HEK293 (cell line): ENCODE data around the gene OSTF1.

Experiments
- CTCF ChIA-PET: fragments of 350-600 bp; formaldehyde crosslinking; extraction: SDS; loops from one replicate; lab custom pipeline; 2021; ENCODE audit warnings: antibody characterized with exemption; lab: Yijun Ruan, JAX
- POLR2A ChIA-PET: fragments of 300-600 bp; formaldehyde crosslinking; extraction: SDS; loops from one replicate; lab custom pipeline; 2020; ENCODE audit warnings: antibody characterized with exemption, inconsistent platforms; lab: Yijun Ruan, JAX
- H3K27ac ChIP-seq: fragments of 200-500 bp; sonication (Bioruptor generic); 2 replicates; pipeline ENCODE4 v1.5.1; 2014; ENCODE audit warnings: low read depth, low read length, control low read depth, inconsistent platforms; ENCODE audit errors: extremely low read depth
- H3K36me3 ChIP-seq, 2 experiments: fragments of 200-500 bp in 1 of 2; sonication (Bioruptor generic) in 1 of 2; 1 replicate in 1 of 2; 2 replicates in 1 of 2; pipeline ENCODE4 v1.5.1; 2014 to 2017; ENCODE audit warnings: inconsistent platforms in 2 of 2, low read length in 2 of 2; ENCODE audit not compliant: control insufficient read depth in 2 of 2, insufficient read depth in 1 of 2
- H3K4me1 ChIP-seq: fragments of 200-500 bp; sonication (Bioruptor generic); 2 replicates; pipeline ENCODE4 v1.5.1; 2014; ENCODE audit warnings: mild to moderate bottlenecking, low read length, inconsistent platforms; ENCODE audit not compliant: control insufficient read depth, insufficient read depth
- H3K4me3 ChIP-seq: 2 replicates; pipeline ENCODE4 v1.5.1; 2011; ENCODE audit warnings: low read depth, mild to moderate bottlenecking, control low read depth, low read length, moderate library complexity
- H3K9me3 ChIP-seq: fragments of 200-500 bp; sonication (Bioruptor generic); 2 replicates; pipeline ENCODE4 v1.5.1; 2014; ENCODE audit warnings: low read depth, low read length, inconsistent platforms; ENCODE audit not compliant: control insufficient read depth, insufficient read depth
- GFI1B ChIP-seq: fragments of 450-650 bp; formaldehyde crosslinking; IDR thresholded peaks from 2 replicates; pipeline ENCODE4 v1.5.1; 2016; ENCODE audit warnings: missing biosample characterization, missing genetic modification characterization
- GLI4 ChIP-seq: fragments of 450-650 bp; formaldehyde crosslinking; IDR thresholded peaks from 2 replicates; pipeline ENCODE4 v1.5.1; 2016; ENCODE audit warnings: missing biosample characterization, missing genetic modification characterization
- HOXA7 ChIP-seq: sonication (generic); formaldehyde crosslinking; IDR thresholded peaks from 2 replicates; pipeline ENCODE4 v1.8.1; 2022; ENCODE audit warnings: missing genetic modification reagents, borderline replicate concordance
- HOXD13 ChIP-seq: sonication (generic); formaldehyde crosslinking; IDR thresholded peaks from 2 replicates; pipeline ENCODE4 v1.8.0; 2022; ENCODE audit warnings: missing genetic modification reagents, borderline replicate concordance
- KLF1 ChIP-seq: fragments of 450-650 bp; formaldehyde crosslinking; IDR thresholded peaks from 2 replicates; pipeline ENCODE4 v1.5.1; 2016; ENCODE audit warnings: missing biosample characterization, missing genetic modification characterization
- KLF16 ChIP-seq: fragments of 450-650 bp; formaldehyde crosslinking; IDR thresholded peaks from 2 replicates; pipeline ENCODE4 v1.5.1; 2017; ENCODE audit warnings: missing biosample characterization, missing genetic modification characterization
- KLF8 ChIP-seq: fragments of 450-650 bp; formaldehyde crosslinking; IDR thresholded peaks from 2 replicates; pipeline ENCODE4 v1.5.1; 2016; ENCODE audit warnings: missing biosample characterization, missing genetic modification characterization
- PBX3 ChIP-seq: sonication (generic); formaldehyde crosslinking; IDR thresholded peaks from 2 replicates; pipeline ENCODE4 v1.8.1; 2022; ENCODE audit warnings: mild to moderate bottlenecking, moderate library complexity, missing genetic modification reagents
- TCF7L2 ChIP-seq: IDR thresholded peaks from 2 replicates; pipeline ENCODE4 v1.6.1; 2011; ENCODE audit warnings: low read depth, mild to moderate bottlenecking, inconsistent platforms, low read length, moderate library complexity, borderline replicate concordance
- TRIM28 ChIP-seq: IDR thresholded peaks from 2 replicates; pipeline ENCODE4 v1.6.1; 2011; ENCODE audit warnings: low read length, control low read depth, borderline replicate concordance
- ZBTB6 ChIP-seq: fragments of 450-650 bp; formaldehyde crosslinking; IDR thresholded peaks from 2 replicates; pipeline ENCODE4 v1.5.1; 2017; ENCODE audit warnings: missing biosample characterization, missing genetic modification characterization
- ZIC2 ChIP-seq: fragments of 450-650 bp; formaldehyde crosslinking; IDR thresholded peaks from 2 replicates; pipeline ENCODE4 v1.5.1; 2016; ENCODE audit warnings: missing biosample characterization, missing genetic modification characterization
- ZNF184 ChIP-seq: fragments of 450-650 bp; IDR thresholded peaks from 2 replicates; pipeline ENCODE4 v1.5.1; 2018; ENCODE audit warnings: missing biosample characterization, mild to moderate bottlenecking, missing genetic modification characterization
- ZNF202 ChIP-seq: fragments of 450-650 bp; formaldehyde crosslinking; IDR thresholded peaks from 2 replicates; pipeline ENCODE4 v1.5.1; 2016; ENCODE audit warnings: missing biosample characterization, missing genetic modification characterization, borderline replicate concordance
- ZNF248 ChIP-seq: fragments of 450-650 bp; formaldehyde crosslinking; IDR thresholded peaks from 2 replicates; pipeline ENCODE4 v1.5.1; 2017; ENCODE audit warnings: missing biosample characterization, missing genetic modification characterization
- ZNF302 ChIP-seq: fragments of 450-650 bp; formaldehyde crosslinking; IDR thresholded peaks from 2 replicates; pipeline ENCODE4 v1.5.1; 2016; ENCODE audit warnings: missing biosample characterization, missing genetic modification characterization, low read depth
- ZNF324 ChIP-seq: fragments of 450-650 bp; formaldehyde crosslinking; IDR thresholded peaks from 2 replicates; pipeline ENCODE4 v1.5.1; 2016; ENCODE audit warnings: missing biosample characterization, missing genetic modification characterization
- ZNF341 ChIP-seq: fragments of 450-650 bp; formaldehyde crosslinking; IDR thresholded peaks from 2 replicates; pipeline ENCODE4; 2016; ENCODE audit warnings: low read depth, missing biosample characterization, missing genetic modification characterization
- ZNF391 ChIP-seq: fragments of 450-650 bp; formaldehyde crosslinking; IDR thresholded peaks from 2 replicates; pipeline ENCODE4 v1.5.1; 2016; ENCODE audit warnings: low read depth, missing biosample characterization, missing genetic modification characterization, borderline replicate concordance
- ZNF404 ChIP-seq: fragments of 450-650 bp; formaldehyde crosslinking; IDR thresholded peaks from 2 replicates; pipeline ENCODE4 v1.5.1; 2017; ENCODE audit warnings: missing biosample characterization, missing genetic modification characterization
- ZNF488 ChIP-seq: fragments of 450-650 bp; formaldehyde crosslinking; IDR thresholded peaks from 2 replicates; pipeline ENCODE4 v1.5.1; 2016; ENCODE audit warnings: missing biosample characterization, missing genetic modification characterization
- ZNF558 ChIP-seq: fragments of 450-650 bp; formaldehyde crosslinking; IDR thresholded peaks from 2 replicates; pipeline ENCODE4 v1.5.1; 2016; ENCODE audit warnings: missing biosample characterization, missing genetic modification characterization
- ZNF610 ChIP-seq: fragments of 450-650 bp; formaldehyde crosslinking; IDR thresholded peaks from 2 replicates; pipeline ENCODE4 v1.5.1; 2016; ENCODE audit warnings: missing biosample characterization, missing genetic modification characterization, borderline replicate concordance
- ZNF626 ChIP-seq: fragments of 450-650 bp; sonication (Bioruptor Pico); formaldehyde crosslinking; IDR thresholded peaks from 2 replicates; pipeline ENCODE4 v1.5.1; 2018; ENCODE audit warnings: missing biosample characterization, missing genetic modification characterization, inconsistent platforms
- ZNF791 ChIP-seq: fragments of 450-650 bp; formaldehyde crosslinking; IDR thresholded peaks from 2 replicates; pipeline ENCODE4 v1.5.1; 2016; ENCODE audit warnings: missing biosample characterization, missing genetic modification characterization
- ZNF830 ChIP-seq: fragments of 450-650 bp; IDR thresholded peaks from 2 replicates; pipeline ENCODE4 v1.5.0; 2018; ENCODE audit warnings: missing biosample characterization, missing genetic modification characterization, low read depth, mild to moderate bottlenecking, moderate library complexity

Gene OSTF1

GRCh38 chr9:75047506-75047905, 40.8 kb upstream of the OSTF1 start:
- ChIA-PET CTCF (interaction anchor here (1.0 to 1.5 kb wide), 2 partner anchors 28 to 274 kb away, joined by 3 to 5 read pairs; no protein-coding TSS in a partner anchor), POLR2A (interaction anchor here (1.1 to 1.2 kb wide), 2 partner anchors 10 to 19 kb away, joined by 3 read pairs; partner anchors contain the start of gene CARNMT1)
- Histone ChIP-seq H3K9me3 (no peaks in the 10 kb centered on the region), H3K27ac (no peak overlapping the region), H3K36me3 (no peaks in the 10 kb centered on the region), H3K4me3 (no peak overlapping the region), H3K4me1 (no peaks in the 10 kb centered on the region)
- TF ChIP-seq ZBTB6 (tag by site-specific recombination) (no peak), ZNF791 (tag by site-specific recombination) (no peak), GFI1B (tag by site-specific recombination) (no peak), ZNF626 (tag by site-specific recombination) (no peak), KLF8 (tag by site-specific recombination) (no peak), ZNF830 (tag by site-specific recombination) (no peak), ZNF341 (tag by site-specific recombination) (no peak), ZNF248 (tag by site-specific recombination) (no peak), TCF7L2 (no peak)

GRCh38 chr9:75051285-75051684, 37.0 kb upstream of the OSTF1 start:
- POLR2A ChIA-PET, result no interaction called here
- CTCF ChIA-PET, result interaction anchor here (0.6 to 1.1 kb wide), 3 partner anchors 10 to 278 kb away, joined by 3 to 4 read pairs (median 3); no protein-coding TSS in a partner anchor
- H3K4me1 ChIP-seq, result no peaks in the 10 kb centered on the region
- no peak overlapping the region for H3K4me3 ChIP-seq
- H3K36me3 ChIP-seq, result no peaks in the 10 kb centered on the region
- H3K9me3 ChIP-seq, result no peaks in the 10 kb centered on the region
- TF ChIP-seq ZNF391, result no peak
- TF ChIP-seq KLF1 (tag by site-specific recombination), result no peak
- no peak for TF ChIP-seq GLI4 (tag by site-specific recombination)
- no peak overlapping the region for H3K27ac ChIP-seq

- no peaks in the 10 kb centered on the region for H3K4me1 ChIP-seq
- ChIA-PET POLR2A (interaction anchor here (1.2 kb wide), 1 partner anchor 26 kb away, joined by 3 read pairs; the partner anchor contains the start of gene CARNMT1), CTCF (interaction anchor here (0.6 to 0.7 kb wide), 3 partner anchors 51 to 836 kb away, joined by 3 to 4 read pairs (median 3); partner anchors contain the start of gene PCSK5)
- TF ChIP-seq ZNF324 (no peak), HOXA7 (no peak), KLF16 (tag by site-specific recombination) (no peak), ZNF558 (tag by site-specific recombination) (no peak), ZNF184 (tag by site-specific recombination) (no peak), ZNF404 (tag by site-specific recombination) (no peak), ZNF202 (tag by site-specific recombination) (no peak), ZNF302 (tag by site-specific recombination) (no peak), PBX3 (CRISPR knock-in tag) (no peak), ZNF610 (tag by site-specific recombination) (no peak), TRIM28 (no peak), ZNF488 (no peak), HOXD13 (no peak), ZIC2 (no peak)
- H3K9me3 ChIP-seq, result no peaks in the 10 kb centered on the region
- H3K36me3 ChIP-seq, result no peaks in the 10 kb centered on the region
- no peak overlapping the region for H3K27ac ChIP-seq
- no peak overlapping the region for H3K4me3 ChIP-seq
Measured at GRCh38 chr9:75053869-75054268, 34.4 kb upstream of the OSTF1 start.
